PFSK-1 (cell line): Measurements from ENCODE around the gene GATA1.

ENCODE experiments used
- FOXP2 ChIP-seq: optimal IDR thresholded peaks from 2 replicates; pipeline ENCODE3; 2011; ENCODE audit warnings: borderline replicate concordance, control low read depth, inconsistent platforms; ENCODE audit not compliant: insufficient read depth; ENCODE audit errors: extremely low read length, extremely low read depth
- POLR2AphosphoS5 ChIP-seq: IDR thresholded peaks from 2 replicates; pipeline ENCODE4 v1.6.1; 2012; ENCODE audit warnings: low read depth, mild to moderate bottlenecking, control low read depth, low read length, moderate library complexity
- REST ChIP-seq, 2 experiments: IDR thresholded peaks; 2 replicates each; pipeline versions ENCODE4 v1.6.1 to v1.8.0; 2011 to 2012; ENCODE audit warnings: low read depth in 2 of 2, low read length in 2 of 2, control low read depth in 1 of 2, inconsistent platforms in 1 of 2, mild to moderate bottlenecking in 1 of 2, moderate library complexity in 1 of 2; ENCODE audit not compliant: insufficient read depth in 1 of 2
- SIN3A ChIP-seq: IDR thresholded peaks from 2 replicates; pipeline ENCODE4 v1.6.1; 2012; ENCODE audit warnings: mild to moderate bottlenecking, low read length, moderate library complexity, borderline replicate concordance; ENCODE audit not compliant: insufficient read depth
- TAF1 ChIP-seq: IDR thresholded peaks from 2 replicates; pipeline ENCODE4 v1.6.1; 2012; ENCODE audit warnings: low read length, control low read depth, borderline replicate concordance; ENCODE audit not compliant: insufficient read depth

The GATA1 gene

GRCh38 chrX:48816014-48816810 lies 29.8 kb downstream of the GATA1 start:
- TF ChIP-seq SIN3A (no peak), REST (IDR thresholded peaks at IDR 0.05; ENCODE audit: insufficient read depth in 1 of 2, low read depth in 2 of 2, low read length in 2 of 2) (no peak), POLR2AphosphoS5 (no peak), TAF1 (no peak), FOXP2 (no peak)

GRCh38 chrX:48818098-48818497 lies 31.7 kb downstream of the GATA1 start:
- TF ChIP-seq REST (IDR thresholded peaks at IDR 0.05; ENCODE audit: insufficient read depth in 1 of 2, low read depth in 2 of 2, low read length in 2 of 2), result no peak
- TF ChIP-seq SIN3A, result no peak
- TF ChIP-seq POLR2AphosphoS5, result no peak
- TF ChIP-seq FOXP2, result no peak
- no peak for TF ChIP-seq TAF1

GRCh38 chrX:48818866-48819265 lies 32.5 kb downstream of the GATA1 start:
- TF ChIP-seq POLR2AphosphoS5 (no peak), FOXP2 (no peak), REST (IDR thresholded peaks at IDR 0.05; ENCODE audit: insufficient read depth in 1 of 2, low read depth in 2 of 2, low read length in 2 of 2) (no peak), SIN3A (no peak), TAF1 (no peak)

GRCh38 chrX:48823053-48823452 lies 36.7 kb downstream of the GATA1 start:
- no peak for TF ChIP-seq POLR2AphosphoS5

- TF ChIP-seq POLR2AphosphoS5 (no peak), REST (IDR thresholded peaks at IDR 0.05; ENCODE audit: insufficient read depth in 1 of 2, low read depth in 2 of 2, low read length in 2 of 2) (no peak), FOXP2 (no peak), TAF1 (no peak), SIN3A (no peak)
These were observed 37.7 kb downstream of the GATA1 start for GRCh38 chrX:48824066-48824465.
